Measurements from ENCODE around the gene NCAN.

NCAN gene

GRCh38 chr19:19227217-19227616 lies 15.5 kb downstream of the NCAN start:
- intact Hi-C loops (cut with DNase I; ENCODE audit: low total_unique reads), result no loop called here
- TF ChIP-seq CTCF (IDR thresholded peaks at IDR 0.05), result no peak
- no peak overlapping the region for H3K27ac ChIP-seq
- no peak for DNase-seq
- H3K9me3 ChIP-seq, result no peaks in the 10 kb centered on the region
- H3K36me3 ChIP-seq, result no peaks in the 10 kb centered on the region
- H3K4me3 ChIP-seq, result no peak overlapping the region
- H3K4me1 ChIP-seq, result peaks cover 0 to 9% (median 7%) of the 10 kb centered on the region in 4 donors
- H3K27me3 ChIP-seq, result peaks cover 0 to 61% of the 10 kb centered on the region in 2 donors

GRCh38 chr19:19229701-19230100 lies 17.9 kb downstream of the NCAN start:
- no peak for TF ChIP-seq CTCF (IDR thresholded peaks at IDR 0.05)
- Histone ChIP-seq H3K27me3 (peaks cover 0 to 45% of the 10 kb centered on the region in 2 donors), H3K4me1 (peaks cover 0 to 8% (median 6%) of the 10 kb centered on the region in 4 donors), H3K9me3 (peaks cover 2 to 16% (median 15%) of the 10 kb centered on the region in 3 donors), H3K4me3 (no peak overlapping the region), H3K36me3 (no peaks in the 10 kb centered on the region), H3K27ac (no peak overlapping the region)
- DNase-seq, result no peak
- intact Hi-C loops (cut with DNase I; ENCODE audit: low total_unique reads), result no loop called here

GRCh38 chr19:19230999-19231398 lies 19.2 kb downstream of the NCAN start:
- Histone ChIP-seq H3K27ac (no peak overlapping the region), H3K27me3 (peaks cover 0 to 32% of the 10 kb centered on the region in 2 donors), H3K4me1 (no peaks in the 10 kb centered on the region), H3K36me3 (no peaks in the 10 kb centered on the region), H3K9me3 (peaks cover 8 to 28% (median 24%) of the 10 kb centered on the region in 3 donors), H3K4me3 (no peak overlapping the region)
- intact Hi-C loops (cut with DNase I; ENCODE audit: low total_unique reads), result no loop called here
- no peak for DNase-seq
- no peak for TF ChIP-seq CTCF (IDR thresholded peaks at IDR 0.05)

GRCh38 chr19:19232261-19232721 lies 20.5 kb downstream of the NCAN start:
- Histone ChIP-seq H3K9me3 (peaks cover 8 to 35% (median 24%) of the 10 kb centered on the region in 3 donors), H3K4me3 (no peak overlapping the region), H3K4me1 (no peaks in the 10 kb centered on the region), H3K27ac (no peak overlapping the region), H3K27me3 (peaks cover 0 to 19% of the 10 kb centered on the region in 2 donors), H3K36me3 (no peaks in the 10 kb centered on the region)
- no peak for TF ChIP-seq CTCF (IDR thresholded peaks at IDR 0.05)
- intact Hi-C loops (cut with DNase I; ENCODE audit: low total_unique reads), result no loop called here
- DNase-seq, result no peak

GRCh38 chr19:19234220-19234816 lies 22.6 kb downstream of the NCAN start:
- Histone ChIP-seq H3K4me3 (no peak overlapping the region), H3K27ac (no peak overlapping the region), H3K27me3 (peaks cover 0 to 18% of the 10 kb centered on the region in 2 donors), H3K36me3 (no peaks in the 10 kb centered on the region), H3K4me1 (no peaks in the 10 kb centered on the region), H3K9me3 (peaks cover 8 to 35% (median 24%) of the 10 kb centered on the region in 3 donors)
- no peak for TF ChIP-seq CTCF (IDR thresholded peaks at IDR 0.05)
- intact Hi-C loops (cut with DNase I; ENCODE audit: low total_unique reads), result no loop called here
- no peak for DNase-seq

Measured in tibial artery (tissue), 4 donors.